GM23338 (cell line): ENCODE measurements around the gene ZNF410.

ENCODE experiments used
- CREB1 ChIP-seq: fragments of 250-450 bp; sonication (Bioruptor Pico); IDR thresholded peaks from 2 replicates; pipeline ENCODE4 v1.5.0; 2020; ENCODE audit warnings: low read depth, mild to moderate bottlenecking, moderate library complexity
- EZH2 ChIP-seq: fragments of 200-600 bp; sonication (generic); IDR thresholded peaks from one replicate; pipeline ENCODE4 v1.8.0; 2017; ENCODE audit warnings: antibody characterized with exemption, mild to moderate bottlenecking, low read depth; ENCODE audit not compliant: unreplicated experiment
- EZH2phosphoT487 ChIP-seq: fragments of 200-600 bp; sonication (generic); IDR thresholded peaks from one replicate; pipeline ENCODE4 v1.8.1; 2018; ENCODE audit warnings: antibody characterized with exemption; ENCODE audit not compliant: unreplicated experiment
- JUNB ChIP-seq: IDR thresholded peaks from one replicate; pipeline ENCODE4 v1.6.1; 2016; ENCODE audit warnings: antibody characterized with exemption; ENCODE audit not compliant: unreplicated experiment
- POLR2AphosphoS5 ChIP-seq: IDR thresholded peaks from 2 replicates; pipeline ENCODE4 v1.6.1; 2016; ENCODE audit warnings: antibody characterized with exemption, low read depth
- STAT1 ChIP-seq: IDR thresholded peaks from one replicate; pipeline ENCODE4 v1.6.1; 2016; ENCODE audit warnings: antibody characterized with exemption; ENCODE audit not compliant: unreplicated experiment
- ZNF331 ChIP-seq: fragments of 250-450 bp; sonication (Bioruptor Pico); IDR thresholded peaks from 2 replicates; pipeline ENCODE4 v1.5.0; 2020; ENCODE audit warnings: low read depth, mild to moderate bottlenecking, moderate library complexity
- TF ChIP-seq, protein P1 (sequence below), 2 experiments: fragments of 200-600 bp in 1 of 2; sonication (generic) in 1 of 2; conservative IDR thresholded peaks; 2 replicates each; pipeline versions ENCODE4 v1.5.1 to v1.6.1; 2016 to 2017; ENCODE audit warnings: antibody characterized with exemption in 2 of 2, low read depth in 2 of 2, mild to moderate bottlenecking in 2 of 2, moderate library complexity in 1 of 2
- TF ChIP-seq, protein P2 (sequence below): IDR thresholded peaks from one replicate; pipeline ENCODE4 v1.6.1; 2018; ENCODE audit warnings: antibody characterized with exemption; ENCODE audit not compliant: unreplicated experiment
- TF ChIP-seq, protein P3 (sequence below): IDR thresholded peaks from 2 replicates; pipeline ENCODE4 v1.6.1; 2016; ENCODE audit warnings: antibody characterized with exemption

DNA sequence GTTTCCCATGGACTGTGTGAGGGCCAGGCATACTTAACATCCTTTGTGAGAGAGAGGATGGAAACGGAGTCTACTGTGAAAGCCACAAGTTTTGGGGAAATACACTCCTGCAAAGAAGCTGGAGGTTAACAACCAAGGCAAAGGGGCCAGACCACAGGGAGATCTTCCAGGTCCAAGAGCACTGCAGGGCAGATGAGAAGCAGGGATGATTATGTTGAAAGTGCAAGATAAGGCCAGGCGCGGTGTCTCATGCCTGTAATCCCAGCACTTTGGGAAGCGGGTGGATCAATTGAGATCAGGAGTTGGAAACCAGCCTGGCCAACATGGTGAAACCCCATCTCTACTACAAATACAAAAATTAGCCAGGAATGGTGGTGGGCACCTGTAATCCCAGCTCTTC is 78.6 kb downstream of the ZNF410 start:
- TF ChIP-seq, protein P1, sequence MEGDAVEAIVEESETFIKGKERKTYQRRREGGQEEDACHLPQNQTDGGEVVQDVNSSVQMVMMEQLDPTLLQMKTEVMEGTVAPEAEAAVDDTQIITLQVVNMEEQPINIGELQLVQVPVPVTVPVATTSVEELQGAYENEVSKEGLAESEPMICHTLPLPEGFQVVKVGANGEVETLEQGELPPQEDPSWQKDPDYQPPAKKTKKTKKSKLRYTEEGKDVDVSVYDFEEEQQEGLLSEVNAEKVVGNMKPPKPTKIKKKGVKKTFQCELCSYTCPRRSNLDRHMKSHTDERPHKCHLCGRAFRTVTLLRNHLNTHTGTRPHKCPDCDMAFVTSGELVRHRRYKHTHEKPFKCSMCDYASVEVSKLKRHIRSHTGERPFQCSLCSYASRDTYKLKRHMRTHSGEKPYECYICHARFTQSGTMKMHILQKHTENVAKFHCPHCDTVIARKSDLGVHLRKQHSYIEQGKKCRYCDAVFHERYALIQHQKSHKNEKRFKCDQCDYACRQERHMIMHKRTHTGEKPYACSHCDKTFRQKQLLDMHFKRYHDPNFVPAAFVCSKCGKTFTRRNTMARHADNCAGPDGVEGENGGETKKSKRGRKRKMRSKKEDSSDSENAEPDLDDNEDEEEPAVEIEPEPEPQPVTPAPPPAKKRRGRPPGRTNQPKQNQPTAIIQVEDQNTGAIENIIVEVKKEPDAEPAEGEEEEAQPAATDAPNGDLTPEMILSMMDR (conservative IDR thresholded peaks at IDR 0.05; ENCODE audit: low read depth in 2 of 2), result no peak
- TF ChIP-seq POLR2AphosphoS5 (no peak), EZH2 (no peak), EZH2phosphoT487 (no peak), JUNB (no peak), STAT1 (no peak), CREB1 (CRISPR knock-in tag) (no peak), ZNF331 (CRISPR knock-in tag) (no peak)
- TF ChIP-seq, protein P2, sequence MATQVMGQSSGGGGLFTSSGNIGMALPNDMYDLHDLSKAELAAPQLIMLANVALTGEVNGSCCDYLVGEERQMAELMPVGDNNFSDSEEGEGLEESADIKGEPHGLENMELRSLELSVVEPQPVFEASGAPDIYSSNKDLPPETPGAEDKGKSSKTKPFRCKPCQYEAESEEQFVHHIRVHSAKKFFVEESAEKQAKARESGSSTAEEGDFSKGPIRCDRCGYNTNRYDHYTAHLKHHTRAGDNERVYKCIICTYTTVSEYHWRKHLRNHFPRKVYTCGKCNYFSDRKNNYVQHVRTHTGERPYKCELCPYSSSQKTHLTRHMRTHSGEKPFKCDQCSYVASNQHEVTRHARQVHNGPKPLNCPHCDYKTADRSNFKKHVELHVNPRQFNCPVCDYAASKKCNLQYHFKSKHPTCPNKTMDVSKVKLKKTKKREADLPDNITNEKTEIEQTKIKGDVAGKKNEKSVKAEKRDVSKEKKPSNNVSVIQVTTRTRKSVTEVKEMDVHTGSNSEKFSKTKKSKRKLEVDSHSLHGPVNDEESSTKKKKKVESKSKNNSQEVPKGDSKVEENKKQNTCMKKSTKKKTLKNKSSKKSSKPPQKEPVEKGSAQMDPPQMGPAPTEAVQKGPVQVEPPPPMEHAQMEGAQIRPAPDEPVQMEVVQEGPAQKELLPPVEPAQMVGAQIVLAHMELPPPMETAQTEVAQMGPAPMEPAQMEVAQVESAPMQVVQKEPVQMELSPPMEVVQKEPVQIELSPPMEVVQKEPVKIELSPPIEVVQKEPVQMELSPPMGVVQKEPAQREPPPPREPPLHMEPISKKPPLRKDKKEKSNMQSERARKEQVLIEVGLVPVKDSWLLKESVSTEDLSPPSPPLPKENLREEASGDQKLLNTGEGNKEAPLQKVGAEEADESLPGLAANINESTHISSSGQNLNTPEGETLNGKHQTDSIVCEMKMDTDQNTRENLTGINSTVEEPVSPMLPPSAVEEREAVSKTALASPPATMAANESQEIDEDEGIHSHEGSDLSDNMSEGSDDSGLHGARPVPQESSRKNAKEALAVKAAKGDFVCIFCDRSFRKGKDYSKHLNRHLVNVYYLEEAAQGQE, result no peak
- TF ChIP-seq, protein P3, sequence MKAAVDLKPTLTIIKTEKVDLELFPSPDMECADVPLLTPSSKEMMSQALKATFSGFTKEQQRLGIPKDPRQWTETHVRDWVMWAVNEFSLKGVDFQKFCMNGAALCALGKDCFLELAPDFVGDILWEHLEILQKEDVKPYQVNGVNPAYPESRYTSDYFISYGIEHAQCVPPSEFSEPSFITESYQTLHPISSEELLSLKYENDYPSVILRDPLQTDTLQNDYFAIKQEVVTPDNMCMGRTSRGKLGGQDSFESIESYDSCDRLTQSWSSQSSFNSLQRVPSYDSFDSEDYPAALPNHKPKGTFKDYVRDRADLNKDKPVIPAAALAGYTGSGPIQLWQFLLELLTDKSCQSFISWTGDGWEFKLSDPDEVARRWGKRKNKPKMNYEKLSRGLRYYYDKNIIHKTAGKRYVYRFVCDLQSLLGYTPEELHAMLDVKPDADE, result no peak
